ENCODE data around the gene FAM53B.

DNA sequence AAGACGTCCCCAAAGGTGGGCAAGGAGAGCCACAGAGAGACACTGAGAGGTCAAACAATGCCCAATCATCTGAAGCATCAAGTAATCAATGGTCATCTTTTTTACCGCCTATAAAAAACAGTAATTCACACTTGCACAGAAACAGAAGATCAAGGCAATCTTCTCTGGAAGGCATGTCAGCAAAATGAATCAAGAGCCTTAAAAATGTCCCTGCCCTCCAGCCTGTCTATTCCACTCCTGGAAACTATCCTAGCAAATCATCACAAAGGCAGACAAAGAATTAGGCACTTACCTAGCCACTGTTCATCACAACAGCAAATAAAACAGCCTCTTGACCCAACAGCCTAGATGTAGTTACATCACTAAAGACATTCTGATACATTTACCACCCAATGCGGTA, 48.9 kb downstream of the FAM53B start:
- TF ChIP-seq, protein P1, sequence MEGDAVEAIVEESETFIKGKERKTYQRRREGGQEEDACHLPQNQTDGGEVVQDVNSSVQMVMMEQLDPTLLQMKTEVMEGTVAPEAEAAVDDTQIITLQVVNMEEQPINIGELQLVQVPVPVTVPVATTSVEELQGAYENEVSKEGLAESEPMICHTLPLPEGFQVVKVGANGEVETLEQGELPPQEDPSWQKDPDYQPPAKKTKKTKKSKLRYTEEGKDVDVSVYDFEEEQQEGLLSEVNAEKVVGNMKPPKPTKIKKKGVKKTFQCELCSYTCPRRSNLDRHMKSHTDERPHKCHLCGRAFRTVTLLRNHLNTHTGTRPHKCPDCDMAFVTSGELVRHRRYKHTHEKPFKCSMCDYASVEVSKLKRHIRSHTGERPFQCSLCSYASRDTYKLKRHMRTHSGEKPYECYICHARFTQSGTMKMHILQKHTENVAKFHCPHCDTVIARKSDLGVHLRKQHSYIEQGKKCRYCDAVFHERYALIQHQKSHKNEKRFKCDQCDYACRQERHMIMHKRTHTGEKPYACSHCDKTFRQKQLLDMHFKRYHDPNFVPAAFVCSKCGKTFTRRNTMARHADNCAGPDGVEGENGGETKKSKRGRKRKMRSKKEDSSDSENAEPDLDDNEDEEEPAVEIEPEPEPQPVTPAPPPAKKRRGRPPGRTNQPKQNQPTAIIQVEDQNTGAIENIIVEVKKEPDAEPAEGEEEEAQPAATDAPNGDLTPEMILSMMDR (IDR thresholded peaks at IDR 0.05) = no peak
- TF ChIP-seq EP300 (IDR thresholded peaks at IDR 0.05) = no peak
